Measurements from ENCODE around the gene MMP1.

GRCh38 chr11:102760344-102761035 is 37.5 kb downstream of the MMP1 start:
- TF ChIP-seq CTCF (IDR thresholded peaks at IDR 0.05; ENCODE audit: low read length) (no peak), EZH2 (IDR thresholded peaks at IDR 0.05; ENCODE audit: borderline replicate concordance, low read length) (no peak)

All from OCI-LY1 (cell line).